ENCODE measurements around the gene ABCB6. TPM values are rescaled to one million over a fixed set of nuclear protein-coding genes. Genes with fewer than 3 reads are reported as not detected.
A peak's percentile ranks its signal among the peaks of the same experiment; 100 is the strongest.

The ABCB6 gene
- total RNA-seq, 1 donor from 2014 or later: 11.4 TPM

DNA sequence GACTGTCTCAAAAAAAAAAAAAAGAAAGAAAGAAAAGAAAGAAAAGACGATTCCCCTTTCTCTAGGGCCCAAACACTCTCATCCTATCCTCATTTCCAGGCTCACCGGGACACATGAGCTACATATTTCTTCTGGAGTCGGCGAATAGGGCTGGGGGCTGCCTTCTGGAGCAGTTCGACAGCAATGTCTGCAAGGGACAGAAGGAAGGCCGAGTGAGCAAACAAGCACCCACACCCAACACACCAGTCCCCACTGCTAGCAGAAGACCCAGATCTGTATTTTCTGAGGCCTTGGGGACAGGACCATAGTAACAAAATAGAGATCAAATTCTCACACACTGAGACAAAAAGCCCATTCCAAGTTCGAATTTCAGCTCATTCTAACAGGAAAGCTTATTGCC lies 43.3 kb downstream of the ABCB6 start:
- peak overlapping the region; percentile 36 for H3K27ac Mint-ChIP-seq (ENCODE audit: unreplicated experiment)
- H3K4me3 Mint-ChIP-seq (ENCODE audit: unreplicated experiment): no peak overlapping the region
- H3K27me3 Mint-ChIP-seq (ENCODE audit: unreplicated experiment): peaks cover 22% of the 10 kb centered on the region
- DNase-seq (ENCODE audit: low spot score): no peak
- peaks cover 38% of the 10 kb centered on the region for H3K4me1 Mint-ChIP-seq (ENCODE audit: unreplicated experiment)
- H3K9me3 Mint-ChIP-seq (ENCODE audit: unreplicated experiment): no peaks in the 10 kb centered on the region
- H3K36me3 Mint-ChIP-seq (ENCODE audit: low read depth, unreplicated experiment): peaks cover 40% of the 10 kb centered on the region
- TF ChIP-seq, protein P1, sequence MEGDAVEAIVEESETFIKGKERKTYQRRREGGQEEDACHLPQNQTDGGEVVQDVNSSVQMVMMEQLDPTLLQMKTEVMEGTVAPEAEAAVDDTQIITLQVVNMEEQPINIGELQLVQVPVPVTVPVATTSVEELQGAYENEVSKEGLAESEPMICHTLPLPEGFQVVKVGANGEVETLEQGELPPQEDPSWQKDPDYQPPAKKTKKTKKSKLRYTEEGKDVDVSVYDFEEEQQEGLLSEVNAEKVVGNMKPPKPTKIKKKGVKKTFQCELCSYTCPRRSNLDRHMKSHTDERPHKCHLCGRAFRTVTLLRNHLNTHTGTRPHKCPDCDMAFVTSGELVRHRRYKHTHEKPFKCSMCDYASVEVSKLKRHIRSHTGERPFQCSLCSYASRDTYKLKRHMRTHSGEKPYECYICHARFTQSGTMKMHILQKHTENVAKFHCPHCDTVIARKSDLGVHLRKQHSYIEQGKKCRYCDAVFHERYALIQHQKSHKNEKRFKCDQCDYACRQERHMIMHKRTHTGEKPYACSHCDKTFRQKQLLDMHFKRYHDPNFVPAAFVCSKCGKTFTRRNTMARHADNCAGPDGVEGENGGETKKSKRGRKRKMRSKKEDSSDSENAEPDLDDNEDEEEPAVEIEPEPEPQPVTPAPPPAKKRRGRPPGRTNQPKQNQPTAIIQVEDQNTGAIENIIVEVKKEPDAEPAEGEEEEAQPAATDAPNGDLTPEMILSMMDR (IDR thresholded peaks at IDR 0.05; ENCODE audit: unreplicated experiment): no peak

DNA sequence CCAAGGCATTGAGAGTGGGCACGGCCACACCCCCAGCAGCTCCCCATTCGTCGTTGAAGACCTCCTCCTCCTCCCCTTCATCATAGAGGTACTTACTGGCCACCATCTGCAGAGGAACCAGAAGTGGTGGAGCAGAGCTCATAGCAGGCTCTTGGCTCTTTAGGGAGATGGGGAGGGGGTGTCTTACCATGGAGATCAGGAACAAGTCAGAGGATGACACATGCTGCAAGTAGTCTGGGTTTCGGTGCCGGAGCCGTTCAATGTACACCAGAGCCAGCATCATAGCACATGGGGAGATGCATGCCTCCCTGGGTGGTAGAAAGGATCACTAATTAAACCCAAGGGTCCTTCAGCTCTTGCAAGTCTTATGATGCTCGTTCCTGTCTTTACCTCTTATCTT lies 44.0 kb downstream of the ABCB6 start:
- H3K4me3 Mint-ChIP-seq (ENCODE audit: unreplicated experiment): peak overlapping the region; percentile 80
- H3K27ac Mint-ChIP-seq (ENCODE audit: unreplicated experiment): no peak overlapping the region
- TF ChIP-seq, protein P1 (IDR thresholded peaks at IDR 0.05; ENCODE audit: unreplicated experiment): no peak
- H3K9me3 Mint-ChIP-seq (ENCODE audit: unreplicated experiment): no peaks in the 10 kb centered on the region
- peaks cover 22% of the 10 kb centered on the region for H3K27me3 Mint-ChIP-seq (ENCODE audit: unreplicated experiment)
- H3K4me1 Mint-ChIP-seq (ENCODE audit: unreplicated experiment): peaks cover 38% of the 10 kb centered on the region
- peaks cover 40% of the 10 kb centered on the region for H3K36me3 Mint-ChIP-seq (ENCODE audit: low read depth, unreplicated experiment)
- no peak for DNase-seq (ENCODE audit: low spot score)

DNA sequence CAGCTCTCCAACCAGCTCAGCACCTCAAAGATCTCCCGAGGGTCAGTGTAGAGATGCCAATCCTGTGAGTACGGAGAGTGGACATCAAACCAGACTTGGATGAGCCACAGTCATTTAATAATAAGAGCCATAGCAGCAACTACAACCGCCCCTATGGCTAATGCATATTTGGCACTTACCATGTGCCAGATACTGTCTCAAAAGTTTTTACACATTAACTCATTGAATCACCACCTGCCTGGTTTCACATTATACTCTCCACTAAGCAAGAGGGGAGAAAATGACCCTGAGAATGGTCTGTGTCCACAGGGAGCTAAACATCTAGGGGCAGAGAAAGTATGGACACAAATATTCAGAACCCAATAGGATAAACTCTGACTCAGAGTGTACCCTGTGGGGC lies 44.6 kb downstream of the ABCB6 start:
- Mint-ChIP-seq H3K4me3 (ENCODE audit: unreplicated experiment) (peak overlapping the region; percentile 80), H3K36me3 (ENCODE audit: low read depth, unreplicated experiment) (peaks cover 36% of the 10 kb centered on the region), H3K9me3 (ENCODE audit: unreplicated experiment) (no peaks in the 10 kb centered on the region), H3K27ac (ENCODE audit: unreplicated experiment) (peak overlapping the region; percentile 13), H3K27me3 (ENCODE audit: unreplicated experiment) (peaks cover 20% of the 10 kb centered on the region), H3K4me1 (ENCODE audit: unreplicated experiment) (peaks cover 35% of the 10 kb centered on the region)
- no peak for DNase-seq (ENCODE audit: low spot score)
- TF ChIP-seq, protein P1 (IDR thresholded peaks at IDR 0.05; ENCODE audit: unreplicated experiment): no peak

DNA sequence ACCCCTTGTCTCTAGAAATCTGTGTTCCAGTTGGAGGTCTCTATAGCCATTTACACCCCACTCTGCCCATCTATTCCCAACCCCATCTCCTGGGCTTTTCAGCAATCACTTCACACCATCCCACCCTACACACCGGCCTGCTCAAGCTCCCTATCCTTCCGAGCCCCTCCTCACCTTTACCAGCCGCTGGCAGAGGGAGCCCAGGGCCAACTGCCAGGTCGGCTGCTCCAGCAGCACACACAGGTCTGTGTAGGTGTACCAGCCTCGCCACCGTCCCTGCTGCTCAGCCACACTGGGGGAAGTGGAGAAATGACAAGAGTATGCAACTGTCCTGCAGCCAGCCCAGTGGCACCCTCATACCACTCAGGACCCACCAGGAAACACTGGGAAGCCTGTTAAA lies 45.6 kb downstream of the ABCB6 start:
- Mint-ChIP-seq H3K36me3 (ENCODE audit: low read depth, unreplicated experiment) (peaks cover 32% of the 10 kb centered on the region), H3K27me3 (ENCODE audit: unreplicated experiment) (peaks cover 16% of the 10 kb centered on the region), H3K4me3 (ENCODE audit: unreplicated experiment) (no peak overlapping the region), H3K4me1 (ENCODE audit: unreplicated experiment) (peaks cover 31% of the 10 kb centered on the region), H3K9me3 (ENCODE audit: unreplicated experiment) (no peaks in the 10 kb centered on the region), H3K27ac (ENCODE audit: unreplicated experiment) (no peak overlapping the region)
- no peak for DNase-seq (ENCODE audit: low spot score)
- TF ChIP-seq, protein P1 (IDR thresholded peaks at IDR 0.05; ENCODE audit: unreplicated experiment): no peak

DNA sequence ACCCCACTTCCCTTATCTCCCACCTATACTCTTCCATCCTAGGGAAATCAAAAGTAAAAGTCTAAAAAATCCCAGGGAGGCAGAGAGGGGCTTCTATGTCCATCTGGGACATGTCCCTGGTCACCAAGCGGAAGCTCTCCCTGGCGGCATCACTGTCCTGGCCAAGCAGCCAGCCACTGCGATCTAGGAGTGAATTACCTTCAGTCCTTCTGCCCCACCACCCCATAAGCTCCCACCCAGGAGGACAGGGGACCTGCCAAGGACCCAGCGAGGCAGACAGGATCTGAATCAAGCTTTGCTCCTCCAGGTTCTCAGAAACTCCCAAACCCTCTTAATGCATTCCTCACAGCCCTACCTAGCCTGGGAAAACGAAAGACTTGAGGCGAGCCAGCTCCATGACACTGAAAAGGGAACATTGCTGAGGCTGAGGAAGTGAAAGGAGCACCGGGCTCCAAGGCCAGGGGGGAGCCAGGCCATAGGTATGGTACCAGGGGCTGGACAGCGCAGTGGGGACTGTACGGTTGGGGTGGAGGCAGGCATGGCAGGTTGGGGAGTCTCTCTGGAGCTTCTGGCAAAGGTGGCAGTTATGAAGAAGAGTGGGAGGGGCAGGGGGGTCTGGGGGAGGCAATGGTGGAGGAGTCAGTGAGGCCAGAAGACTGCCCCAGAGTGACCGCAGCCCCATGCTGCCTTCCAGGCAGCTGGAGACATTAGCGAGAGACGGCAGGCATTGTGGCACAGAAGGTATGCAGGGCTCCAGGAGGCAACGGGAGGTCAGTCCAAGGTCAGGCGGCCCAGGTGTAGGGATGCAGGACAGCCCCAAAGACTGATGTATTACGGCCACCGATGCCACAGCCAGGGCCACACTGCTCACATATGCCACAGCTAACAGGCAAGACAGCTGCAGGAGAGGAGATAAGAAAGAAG lies 46.3 kb downstream of the ABCB6 start:
- H3K27me3 Mint-ChIP-seq (ENCODE audit: unreplicated experiment): peaks cover 17% of the 10 kb centered on the region
- peak overlapping the region; percentile 36 for H3K27ac Mint-ChIP-seq (ENCODE audit: unreplicated experiment)
- no peak overlapping the region for H3K4me3 Mint-ChIP-seq (ENCODE audit: unreplicated experiment)
- peaks cover 35% of the 10 kb centered on the region for H3K36me3 Mint-ChIP-seq (ENCODE audit: low read depth, unreplicated experiment)
- TF ChIP-seq, protein P1 (IDR thresholded peaks at IDR 0.05; ENCODE audit: unreplicated experiment): no peak
- H3K9me3 Mint-ChIP-seq (ENCODE audit: unreplicated experiment): no peaks in the 10 kb centered on the region
- no peak for DNase-seq (ENCODE audit: low spot score)
- peaks cover 31% of the 10 kb centered on the region for H3K4me1 Mint-ChIP-seq (ENCODE audit: unreplicated experiment)
